ENCODE measurements around the gene LYZL1.
"Not testable (repeated sequence)": the region's sequence is repeated elsewhere in the genome, so short reads cannot be mapped to it uniquely, and the experiment has no call there.

LYZL1 gene

DNA sequence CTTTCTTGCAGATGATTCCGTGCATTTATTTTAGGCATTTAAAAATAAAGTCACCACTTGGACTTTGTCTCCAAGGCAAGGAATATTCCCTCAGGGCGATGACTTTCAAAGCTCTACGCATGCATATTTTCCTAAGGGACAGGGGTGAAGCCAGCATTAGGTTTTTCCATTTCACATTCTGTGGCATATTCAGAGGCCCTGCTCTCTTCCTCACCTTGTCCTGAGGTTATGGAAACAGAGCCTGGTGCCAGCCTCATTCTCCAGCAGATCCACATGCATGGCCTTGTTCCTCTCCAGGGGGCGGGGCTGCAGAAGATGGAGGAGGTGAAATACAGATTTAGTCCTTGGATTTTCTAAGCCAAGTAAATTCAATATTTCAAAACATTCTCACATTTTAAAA is 11.6 kb upstream of the LYZL1 start:
- Histone ChIP-seq H3K4me1 (ENCODE audit: control insufficient read depth in 1 of 2, insufficient read depth in 2 of 2, low read length in 2 of 2) (no peaks in the 10 kb centered on the region), H3K4me3 (ENCODE audit: low read depth in 1 of 2, low read length in 2 of 2) (no peak overlapping the region), H3K27me3 (ENCODE audit: control insufficient read depth in 1 of 2, insufficient read depth in 2 of 2, low read length in 2 of 2) (no peaks in the 10 kb centered on the region), H3K36me3 (ENCODE audit: control insufficient read depth in 1 of 2, insufficient read depth in 2 of 2, low read length in 2 of 2) (no peaks in the 10 kb centered on the region), H3K27ac (ENCODE audit: low read depth, low read length) (no peak overlapping the region), H3K9me3 (ENCODE audit: control insufficient read depth in 1 of 2, low read length in 2 of 2) (no peaks in the 10 kb centered on the region), H3K9ac (ENCODE audit: low read depth in 1 of 2, low read length in 2 of 2) (no peak overlapping the region)

- H3K36me3 ChIP-seq (ENCODE audit: control insufficient read depth in 1 of 2, insufficient read depth in 2 of 2, low read length in 2 of 2): no peaks in the 10 kb centered on the region
- no peaks in the 10 kb centered on the region for H3K4me1 ChIP-seq (ENCODE audit: control insufficient read depth in 1 of 2, insufficient read depth in 2 of 2, low read length in 2 of 2)
- H3K27ac ChIP-seq (ENCODE audit: low read depth, low read length): no peak overlapping the region
- no peaks in the 10 kb centered on the region for H3K9me3 ChIP-seq (ENCODE audit: control insufficient read depth in 1 of 2, low read length in 2 of 2)
- H3K27me3 ChIP-seq (ENCODE audit: control insufficient read depth in 1 of 2, insufficient read depth in 2 of 2, low read length in 2 of 2): no peaks in the 10 kb centered on the region
- no peak overlapping the region for H3K9ac ChIP-seq (ENCODE audit: low read depth in 1 of 2, low read length in 2 of 2)
- no peak overlapping the region for H3K4me3 ChIP-seq (ENCODE audit: low read depth in 1 of 2, low read length in 2 of 2)
These were observed 8.9 kb upstream of the LYZL1 start for GRCh38 chr10:29279779-29280487.

DNA sequence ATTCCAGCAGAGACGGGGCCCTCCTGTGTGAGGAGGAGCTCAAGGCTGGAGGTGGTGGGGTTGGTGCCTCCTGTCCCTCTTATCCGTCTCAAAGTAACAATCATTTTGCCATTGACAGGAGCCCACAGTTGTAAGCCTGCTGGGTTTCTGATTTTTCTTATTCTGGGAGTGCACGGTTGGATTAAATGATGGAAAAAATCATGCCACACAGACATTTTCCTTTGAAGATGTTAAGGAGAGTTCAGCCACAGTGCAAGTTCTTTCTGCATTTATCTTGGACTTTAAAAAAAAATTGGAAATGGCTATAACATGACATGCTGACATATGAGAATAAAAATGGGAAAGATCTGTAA is 8.4 kb upstream of the LYZL1 start:
- no peak overlapping the region for H3K9ac ChIP-seq (ENCODE audit: low read depth in 1 of 2, low read length in 2 of 2)
- H3K27ac ChIP-seq (ENCODE audit: low read depth, low read length): no peak overlapping the region
- H3K4me3 ChIP-seq (ENCODE audit: low read depth in 1 of 2, low read length in 2 of 2): no peak overlapping the region

DNA sequence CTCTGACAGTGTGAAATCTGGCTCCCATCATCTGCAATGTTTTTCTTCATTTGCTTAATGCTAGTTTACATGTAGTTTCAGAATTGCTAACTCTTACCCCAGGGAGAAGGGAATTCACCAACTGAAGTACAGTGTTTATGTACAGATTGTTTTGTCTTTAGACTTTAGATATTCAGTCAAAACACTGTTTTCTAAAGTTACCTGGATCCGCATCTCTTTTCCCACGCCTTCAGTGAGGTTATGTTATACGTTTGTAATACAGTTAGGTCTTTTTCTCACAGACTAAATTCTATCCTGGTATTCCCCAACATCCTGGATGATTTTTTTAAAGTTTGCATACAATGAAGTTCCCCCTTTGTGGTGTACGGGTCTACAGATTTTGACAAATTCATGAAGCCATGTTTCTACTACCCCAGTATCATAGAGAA is 3.2 kb upstream of the LYZL1 start:
- H3K4me3 ChIP-seq (ENCODE audit: low read depth in 1 of 2, low read length in 2 of 2): no peak overlapping the region
- H3K27ac ChIP-seq (ENCODE audit: low read depth, low read length): no peak overlapping the region
- H3K9ac ChIP-seq (ENCODE audit: low read depth in 1 of 2, low read length in 2 of 2): no peak overlapping the region
- H3K36me3 ChIP-seq (ENCODE audit: control insufficient read depth in 1 of 2, insufficient read depth in 2 of 2, low read length in 2 of 2): no peaks in the 10 kb centered on the region
- H3K4me1 ChIP-seq (ENCODE audit: control insufficient read depth in 1 of 2, insufficient read depth in 2 of 2, low read length in 2 of 2): no peaks in the 10 kb centered on the region
- H3K9me3 ChIP-seq (ENCODE audit: control insufficient read depth in 1 of 2, low read length in 2 of 2): no peaks in the 10 kb centered on the region
- no peaks in the 10 kb centered on the region for H3K27me3 ChIP-seq (ENCODE audit: control insufficient read depth in 1 of 2, insufficient read depth in 2 of 2, low read length in 2 of 2)

More for the DNA sequence above, 8.4 kb upstream of the LYZL1 start:
- no peaks in the 10 kb centered on the region for H3K4me1 ChIP-seq (ENCODE audit: control insufficient read depth in 1 of 2, insufficient read depth in 2 of 2, low read length in 2 of 2)
- H3K36me3 ChIP-seq (ENCODE audit: control insufficient read depth in 1 of 2, insufficient read depth in 2 of 2, low read length in 2 of 2): no peaks in the 10 kb centered on the region
- H3K9me3 ChIP-seq (ENCODE audit: control insufficient read depth in 1 of 2, low read length in 2 of 2): no peaks in the 10 kb centered on the region
- H3K27me3 ChIP-seq (ENCODE audit: control insufficient read depth in 1 of 2, insufficient read depth in 2 of 2, low read length in 2 of 2): no peaks in the 10 kb centered on the region

GRCh38 chr10:29287635-29288034 is 1.2 kb upstream of the LYZL1 start:
- Histone ChIP-seq H3K4me1 (ENCODE audit: control insufficient read depth in 1 of 2, insufficient read depth in 2 of 2, low read length in 2 of 2) (no peaks in the 10 kb centered on the region), H3K36me3 (ENCODE audit: control insufficient read depth in 1 of 2, insufficient read depth in 2 of 2, low read length in 2 of 2) (no peaks in the 10 kb centered on the region), H3K9me3 (ENCODE audit: control insufficient read depth in 1 of 2, low read length in 2 of 2) (no peaks in the 10 kb centered on the region), H3K27me3 (ENCODE audit: control insufficient read depth in 1 of 2, insufficient read depth in 2 of 2, low read length in 2 of 2) (no peaks in the 10 kb centered on the region), H3K4me3 (ENCODE audit: low read depth in 1 of 2, low read length in 2 of 2) (no peak overlapping the region), H3K27ac (ENCODE audit: low read depth, low read length) (no peak overlapping the region), H3K9ac (ENCODE audit: low read depth in 1 of 2, low read length in 2 of 2) (no peak overlapping the region)

- not testable (repeated sequence) for H3K36me3 ChIP-seq (ENCODE audit: control insufficient read depth in 1 of 2, insufficient read depth in 2 of 2, low read length in 2 of 2); H3K4me3 ChIP-seq (ENCODE audit: low read depth in 1 of 2, low read length in 2 of 2); H3K9me3 ChIP-seq (ENCODE audit: control insufficient read depth in 1 of 2, low read length in 2 of 2); H3K9ac ChIP-seq (ENCODE audit: low read depth in 1 of 2, low read length in 2 of 2); H3K4me1 ChIP-seq (ENCODE audit: control insufficient read depth in 1 of 2, insufficient read depth in 2 of 2, low read length in 2 of 2); H3K27me3 ChIP-seq (ENCODE audit: control insufficient read depth in 1 of 2, insufficient read depth in 2 of 2, low read length in 2 of 2); H3K27ac ChIP-seq (ENCODE audit: low read depth, low read length)
These were observed 2.7 kb downstream of the LYZL1 start for GRCh38 chr10:29291561-29291960.

GRCh38 chr10:29292406-29292805 is 3.5 kb downstream of the LYZL1 start:
- not testable (repeated sequence) for H3K27me3 ChIP-seq (ENCODE audit: control insufficient read depth in 1 of 2, insufficient read depth in 2 of 2, low read length in 2 of 2); H3K4me3 ChIP-seq (ENCODE audit: low read depth in 1 of 2, low read length in 2 of 2); H3K4me1 ChIP-seq (ENCODE audit: control insufficient read depth in 1 of 2, insufficient read depth in 2 of 2, low read length in 2 of 2); H3K9me3 ChIP-seq (ENCODE audit: control insufficient read depth in 1 of 2, low read length in 2 of 2); H3K27ac ChIP-seq (ENCODE audit: low read depth, low read length); H3K36me3 ChIP-seq (ENCODE audit: control insufficient read depth in 1 of 2, insufficient read depth in 2 of 2, low read length in 2 of 2); H3K9ac ChIP-seq (ENCODE audit: low read depth in 1 of 2, low read length in 2 of 2)

DNA sequence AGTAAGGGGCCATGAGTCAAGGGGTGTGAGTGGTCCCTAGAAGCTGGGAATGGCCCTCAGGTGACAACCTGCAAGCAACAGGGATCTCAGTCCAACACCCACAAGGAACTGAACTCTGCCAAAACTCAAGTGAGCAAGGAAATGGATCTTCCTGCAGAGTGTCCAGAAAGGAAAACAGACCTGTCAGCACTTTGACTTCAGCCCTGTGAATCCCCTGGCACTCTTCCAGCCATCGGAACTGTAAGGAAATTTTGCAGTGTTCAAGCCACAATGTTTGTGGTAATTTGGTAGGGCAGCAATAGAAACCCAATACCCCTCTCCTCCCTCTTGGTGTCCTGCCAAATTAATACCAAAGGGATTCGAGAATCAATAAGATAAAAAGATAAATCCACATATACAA is 6.9 kb downstream of the LYZL1 start:
- H3K4me1 ChIP-seq (ENCODE audit: control insufficient read depth in 1 of 2, insufficient read depth in 2 of 2, low read length in 2 of 2): no peaks in the 10 kb centered on the region
- H3K9ac ChIP-seq (ENCODE audit: low read depth in 1 of 2, low read length in 2 of 2): no peak overlapping the region
- H3K27me3 ChIP-seq (ENCODE audit: control insufficient read depth in 1 of 2, insufficient read depth in 2 of 2, low read length in 2 of 2): no peaks in the 10 kb centered on the region
- H3K4me3 ChIP-seq (ENCODE audit: low read depth in 1 of 2, low read length in 2 of 2): no peak overlapping the region
- H3K27ac ChIP-seq (ENCODE audit: low read depth, low read length): no peak overlapping the region
- peaks cover 0 to 4% of the 10 kb centered on the region in 2 donors for H3K9me3 ChIP-seq (ENCODE audit: control insufficient read depth in 1 of 2, low read length in 2 of 2)
- no peaks in the 10 kb centered on the region for H3K36me3 ChIP-seq (ENCODE audit: control insufficient read depth in 1 of 2, insufficient read depth in 2 of 2, low read length in 2 of 2)

- Histone ChIP-seq H3K27ac (ENCODE audit: low read depth, low read length) (no peak overlapping the region), H3K36me3 (ENCODE audit: control insufficient read depth in 1 of 2, insufficient read depth in 2 of 2, low read length in 2 of 2) (no peaks in the 10 kb centered on the region), H3K9ac (ENCODE audit: low read depth in 1 of 2, low read length in 2 of 2) (no peak overlapping the region), H3K4me3 (ENCODE audit: low read depth in 1 of 2, low read length in 2 of 2) (no peak overlapping the region), H3K4me1 (ENCODE audit: control insufficient read depth in 1 of 2, insufficient read depth in 2 of 2, low read length in 2 of 2) (no peaks in the 10 kb centered on the region), H3K27me3 (ENCODE audit: control insufficient read depth in 1 of 2, insufficient read depth in 2 of 2, low read length in 2 of 2) (no peaks in the 10 kb centered on the region), H3K9me3 (ENCODE audit: control insufficient read depth in 1 of 2, low read length in 2 of 2) (peaks cover 7 to 9% of the 10 kb centered on the region in 2 donors)
These were observed 8.8 kb downstream of the LYZL1 start for GRCh38 chr10:29297678-29298077.

DNA sequence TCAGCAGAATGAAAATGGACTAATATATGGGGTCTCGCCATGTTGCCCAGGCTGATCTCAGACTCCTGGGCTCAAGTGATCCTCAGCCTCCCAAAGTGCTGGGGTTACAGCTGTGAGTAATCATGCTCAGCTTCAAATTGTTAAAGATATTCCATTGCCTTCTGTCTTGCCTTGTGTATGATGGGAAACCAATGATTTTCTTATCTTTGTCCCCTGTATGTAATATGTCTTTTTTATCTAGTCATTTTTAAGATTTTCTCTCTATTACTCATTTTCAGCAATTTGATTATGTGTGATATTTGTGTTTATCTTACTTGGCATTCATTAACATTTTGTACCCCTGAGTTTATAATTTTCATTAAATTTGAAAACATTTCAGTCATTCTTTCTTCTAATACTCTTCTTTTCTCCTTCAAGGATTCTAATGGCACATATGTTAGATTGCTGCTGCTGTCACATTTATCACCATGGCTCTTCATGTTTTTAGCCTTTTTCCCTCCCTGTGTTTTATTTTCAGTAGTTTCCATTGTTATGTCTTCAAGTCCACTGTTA is 12.6 kb downstream of the LYZL1 start:
- no peaks in the 10 kb centered on the region for H3K27me3 ChIP-seq (ENCODE audit: control insufficient read depth in 1 of 2, insufficient read depth in 2 of 2, low read length in 2 of 2)
- H3K9ac ChIP-seq (ENCODE audit: low read depth in 1 of 2, low read length in 2 of 2): no peak overlapping the region
- H3K36me3 ChIP-seq (ENCODE audit: control insufficient read depth in 1 of 2, insufficient read depth in 2 of 2, low read length in 2 of 2): no peaks in the 10 kb centered on the region
- H3K27ac ChIP-seq (ENCODE audit: low read depth, low read length): no peak overlapping the region
- no peaks in the 10 kb centered on the region for H3K4me1 ChIP-seq (ENCODE audit: control insufficient read depth in 1 of 2, insufficient read depth in 2 of 2, low read length in 2 of 2)
- peaks cover 7 to 9% of the 10 kb centered on the region in 2 donors for H3K9me3 ChIP-seq (ENCODE audit: control insufficient read depth in 1 of 2, low read length in 2 of 2)
- no peak overlapping the region for H3K4me3 ChIP-seq (ENCODE audit: low read depth in 1 of 2, low read length in 2 of 2)
